GM12878 (cell line): ENCODE results near the gene VRK3.

ENCODE experiments used
- CEBPB ChIP-seq, 2 experiments: fragments of 150-350 bp in 1 of 2; IDR thresholded peaks; 2 replicates each; pipeline ENCODE4 v1.6.1; 2012 to 2014; ENCODE audit warnings: low read depth in 2 of 2, low read length in 2 of 2, borderline replicate concordance in 1 of 2, inconsistent platforms in 1 of 2
- EP300 ChIP-seq, 2 experiments: fragments of 150-350 bp in 1 of 2; IDR thresholded peaks; 2 replicates each; pipeline ENCODE4 v1.6.1; 2011 to 2012; ENCODE audit warnings: low read depth in 2 of 2, low read length in 2 of 2, borderline replicate concordance in 1 of 2, improper control_type of control experiment in 1 of 2, inconsistent platforms in 1 of 2; ENCODE audit not compliant: control insufficient read depth in 1 of 2
- JUND ChIP-seq: IDR thresholded peaks from 2 replicates; pipeline ENCODE4 v1.6.1; 2012; ENCODE audit warnings: low read depth, mild to moderate bottlenecking, low read length, improper control_type of control experiment, moderate library complexity
- SP1 ChIP-seq: IDR thresholded peaks from one replicate; pipeline ENCODE4 v1.6.1; 2011; ENCODE audit warnings: low read depth, low read length
- TF ChIP-seq, protein P1 (sequence below), 3 experiments: IDR thresholded peaks in 2 of 3; conservative IDR thresholded peaks in 1 of 3; 2 replicates each; pipeline ENCODE4 v1.5.1; 2011; ENCODE audit warnings: low read depth in 3 of 3, low read length in 3 of 3, mild to moderate bottlenecking in 3 of 3, control low read depth in 2 of 3, moderate library complexity in 2 of 3, inconsistent platforms in 1 of 3, mixed read lengths in 1 of 3; ENCODE audit not compliant: control insufficient read depth in 2 of 3, insufficient read depth in 1 of 3; ENCODE audit errors: extremely low read depth in 1 of 3

DNA sequence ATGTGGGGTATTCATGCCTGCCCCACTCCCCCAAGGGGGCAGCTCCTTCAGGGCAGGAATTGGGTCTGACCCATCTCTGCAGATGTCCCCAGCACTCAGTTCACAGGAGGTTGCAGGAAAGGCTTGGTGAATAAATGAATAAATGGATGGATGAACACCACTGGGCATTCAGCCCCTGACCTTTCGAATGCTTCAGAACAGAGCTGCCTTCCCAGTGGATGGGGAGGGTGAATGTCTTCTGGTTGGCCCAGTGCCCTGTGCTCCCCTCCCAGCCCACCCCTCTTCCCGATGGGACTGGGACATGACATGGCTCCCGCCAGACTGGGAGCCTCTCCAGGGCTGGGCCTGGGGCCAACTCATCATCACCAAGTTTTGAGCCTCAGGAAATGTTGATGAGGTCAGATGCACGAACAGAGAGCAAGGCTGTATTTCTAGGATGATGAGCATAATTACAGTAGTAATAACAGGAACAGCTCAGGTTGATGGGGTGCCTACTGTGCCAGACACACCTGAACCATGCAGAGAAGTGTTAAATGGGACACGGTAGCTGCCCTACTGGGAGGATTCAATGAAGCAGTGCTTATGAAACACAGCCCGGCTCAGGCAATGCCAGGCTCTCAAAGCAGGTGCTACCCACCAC, 25.7 kb downstream of the VRK3 start:
- no peak for TF ChIP-seq SP1
- TF ChIP-seq CEBPB (IDR thresholded peaks at IDR 0.05; ENCODE audit: borderline replicate concordance in 1 of 2, low read depth in 2 of 2, low read length in 2 of 2): no peak
- no peak for TF ChIP-seq EP300 (IDR thresholded peaks at IDR 0.05; ENCODE audit: borderline replicate concordance in 1 of 2, control insufficient read depth in 1 of 2, low read depth in 2 of 2, low read length in 2 of 2)
- TF ChIP-seq, protein P1, sequence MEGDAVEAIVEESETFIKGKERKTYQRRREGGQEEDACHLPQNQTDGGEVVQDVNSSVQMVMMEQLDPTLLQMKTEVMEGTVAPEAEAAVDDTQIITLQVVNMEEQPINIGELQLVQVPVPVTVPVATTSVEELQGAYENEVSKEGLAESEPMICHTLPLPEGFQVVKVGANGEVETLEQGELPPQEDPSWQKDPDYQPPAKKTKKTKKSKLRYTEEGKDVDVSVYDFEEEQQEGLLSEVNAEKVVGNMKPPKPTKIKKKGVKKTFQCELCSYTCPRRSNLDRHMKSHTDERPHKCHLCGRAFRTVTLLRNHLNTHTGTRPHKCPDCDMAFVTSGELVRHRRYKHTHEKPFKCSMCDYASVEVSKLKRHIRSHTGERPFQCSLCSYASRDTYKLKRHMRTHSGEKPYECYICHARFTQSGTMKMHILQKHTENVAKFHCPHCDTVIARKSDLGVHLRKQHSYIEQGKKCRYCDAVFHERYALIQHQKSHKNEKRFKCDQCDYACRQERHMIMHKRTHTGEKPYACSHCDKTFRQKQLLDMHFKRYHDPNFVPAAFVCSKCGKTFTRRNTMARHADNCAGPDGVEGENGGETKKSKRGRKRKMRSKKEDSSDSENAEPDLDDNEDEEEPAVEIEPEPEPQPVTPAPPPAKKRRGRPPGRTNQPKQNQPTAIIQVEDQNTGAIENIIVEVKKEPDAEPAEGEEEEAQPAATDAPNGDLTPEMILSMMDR (IDR thresholded peaks at IDR 0.05 in 2 of 3, conservative IDR thresholded peaks at IDR 0.05 in 1 of 3; ENCODE audit: control insufficient read depth in 2 of 3, extremely low read depth in 1 of 3, insufficient read depth in 1 of 3, low read depth in 3 of 3, low read length in 3 of 3): no peak
- no peak for TF ChIP-seq JUND
